GM12865 (cell line): ENCODE results near the gene PRDM16.

ENCODE experiments used
- DNase-seq: peaks from one replicate; pipeline ENCODE4 v3.0.0; 2010; ENCODE audit warnings: low read depth
- H3K4me3 ChIP-seq: 2 replicates; pipeline ENCODE4 v1.5.1; 2011; ENCODE audit warnings: mild to moderate bottlenecking, low read depth, low read length, control low read depth
- TF ChIP-seq, protein P1 (sequence below): IDR thresholded peaks from 2 replicates; pipeline ENCODE4 v1.5.1; 2011; ENCODE audit warnings: low read length, control low read depth, low read depth, inconsistent platforms; ENCODE audit not compliant: insufficient read depth; ENCODE audit errors: missing control alignments

The PRDM16 gene

DNA sequence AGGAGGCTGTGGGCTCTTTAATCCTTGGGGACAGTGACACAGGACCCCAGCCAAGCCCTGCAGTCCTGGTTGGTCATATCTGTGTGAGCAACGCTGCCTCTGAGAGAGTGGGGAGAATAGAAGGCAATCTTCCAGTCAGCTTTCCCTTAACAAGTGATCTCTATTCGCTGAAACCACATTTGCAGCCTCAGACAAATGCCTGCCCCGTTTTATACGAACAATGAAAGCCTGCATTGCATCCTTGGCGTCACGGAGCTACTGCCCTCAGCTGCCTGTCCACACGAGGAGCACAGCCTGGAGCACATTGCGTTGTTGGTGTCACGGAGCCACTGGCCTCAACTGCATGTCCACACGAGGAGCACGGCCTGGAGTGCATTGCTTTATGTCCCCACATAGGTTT lies 235.2 kb downstream of the PRDM16 start:
- no peak overlapping the region for H3K4me3 ChIP-seq
- no peak for DNase-seq
- TF ChIP-seq, protein P1, sequence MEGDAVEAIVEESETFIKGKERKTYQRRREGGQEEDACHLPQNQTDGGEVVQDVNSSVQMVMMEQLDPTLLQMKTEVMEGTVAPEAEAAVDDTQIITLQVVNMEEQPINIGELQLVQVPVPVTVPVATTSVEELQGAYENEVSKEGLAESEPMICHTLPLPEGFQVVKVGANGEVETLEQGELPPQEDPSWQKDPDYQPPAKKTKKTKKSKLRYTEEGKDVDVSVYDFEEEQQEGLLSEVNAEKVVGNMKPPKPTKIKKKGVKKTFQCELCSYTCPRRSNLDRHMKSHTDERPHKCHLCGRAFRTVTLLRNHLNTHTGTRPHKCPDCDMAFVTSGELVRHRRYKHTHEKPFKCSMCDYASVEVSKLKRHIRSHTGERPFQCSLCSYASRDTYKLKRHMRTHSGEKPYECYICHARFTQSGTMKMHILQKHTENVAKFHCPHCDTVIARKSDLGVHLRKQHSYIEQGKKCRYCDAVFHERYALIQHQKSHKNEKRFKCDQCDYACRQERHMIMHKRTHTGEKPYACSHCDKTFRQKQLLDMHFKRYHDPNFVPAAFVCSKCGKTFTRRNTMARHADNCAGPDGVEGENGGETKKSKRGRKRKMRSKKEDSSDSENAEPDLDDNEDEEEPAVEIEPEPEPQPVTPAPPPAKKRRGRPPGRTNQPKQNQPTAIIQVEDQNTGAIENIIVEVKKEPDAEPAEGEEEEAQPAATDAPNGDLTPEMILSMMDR: no peak

DNA sequence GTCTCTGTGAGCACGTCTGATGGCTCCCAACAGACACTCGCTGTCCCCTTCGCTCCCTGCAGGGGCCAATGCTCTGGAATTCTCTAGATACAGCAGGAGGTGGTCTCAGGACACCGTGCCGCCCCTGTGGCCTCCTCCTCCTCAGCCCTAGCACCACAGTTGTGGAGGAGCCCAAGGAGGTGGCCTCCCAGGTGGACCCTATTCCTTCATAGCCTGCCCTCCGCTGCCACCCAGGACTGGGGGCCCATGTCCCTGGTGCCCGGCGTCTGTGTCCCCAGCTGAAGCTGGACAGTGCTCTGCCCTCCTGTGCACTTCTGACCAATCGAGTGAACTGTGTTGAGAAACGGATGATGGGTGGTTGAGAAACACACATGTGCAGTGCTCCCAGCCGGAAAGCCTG lies 235.7 kb downstream of the PRDM16 start:
- TF ChIP-seq, protein P1: no peak
- no peak for DNase-seq
- H3K4me3 ChIP-seq: no peak overlapping the region

DNA sequence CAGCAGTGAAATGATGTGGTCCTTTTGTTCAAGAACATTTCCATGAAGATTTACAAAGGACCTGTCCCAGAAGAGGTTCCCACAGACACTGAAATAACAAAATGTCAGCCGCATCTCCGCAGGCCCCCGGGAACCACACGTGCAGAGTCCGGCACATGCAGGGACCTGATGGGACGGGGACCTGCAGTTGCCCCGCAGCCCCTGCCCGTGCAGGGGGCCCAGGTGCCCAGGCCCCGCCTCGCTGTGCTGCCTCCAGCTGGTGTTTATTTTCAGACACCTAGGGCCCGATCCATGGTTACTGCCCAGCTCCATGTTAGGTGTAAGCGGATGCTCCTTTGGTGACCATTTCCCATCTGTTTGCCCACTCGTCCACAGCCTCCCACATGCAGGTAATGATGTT lies 236.2 kb downstream of the PRDM16 start:
- TF ChIP-seq, protein P1: no peak
- no peak for DNase-seq
- no peak overlapping the region for H3K4me3 ChIP-seq

DNA sequence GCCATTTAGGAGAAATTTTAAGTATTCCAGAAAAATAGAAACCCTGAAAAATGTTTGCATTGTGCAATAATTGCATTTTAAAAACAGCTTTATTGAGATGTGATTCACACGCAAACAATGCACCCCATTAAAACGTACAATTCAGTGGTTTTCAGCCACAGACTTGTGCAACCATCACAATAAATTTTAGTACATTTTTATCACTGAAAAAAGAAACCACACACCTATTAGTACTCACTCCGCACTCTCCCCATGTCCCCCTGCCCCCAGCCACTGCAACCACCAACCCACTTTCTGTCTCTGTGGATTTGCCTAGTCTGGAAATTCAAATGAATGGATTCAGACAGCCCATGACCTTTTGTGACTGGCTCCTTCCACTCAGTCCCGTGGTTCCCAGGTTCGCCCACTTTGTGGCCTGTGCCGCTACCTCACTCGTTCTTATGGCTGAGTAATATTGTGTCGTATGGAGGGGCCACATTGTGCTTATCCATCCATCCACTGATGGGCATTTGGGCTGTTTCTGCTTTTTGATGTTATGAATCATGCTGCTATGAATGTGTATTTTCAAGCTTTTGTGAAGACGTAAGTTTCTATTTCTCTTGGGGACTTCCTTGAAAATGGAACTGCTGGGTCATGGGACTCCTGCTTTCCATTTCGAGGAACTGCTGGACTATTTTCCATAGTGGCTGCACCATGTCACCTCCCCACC lies 237.7 kb downstream of the PRDM16 start:
- TF ChIP-seq, protein P1: no peak
- peak; percentile 4 for DNase-seq
- no peak overlapping the region for H3K4me3 ChIP-seq

DNA sequence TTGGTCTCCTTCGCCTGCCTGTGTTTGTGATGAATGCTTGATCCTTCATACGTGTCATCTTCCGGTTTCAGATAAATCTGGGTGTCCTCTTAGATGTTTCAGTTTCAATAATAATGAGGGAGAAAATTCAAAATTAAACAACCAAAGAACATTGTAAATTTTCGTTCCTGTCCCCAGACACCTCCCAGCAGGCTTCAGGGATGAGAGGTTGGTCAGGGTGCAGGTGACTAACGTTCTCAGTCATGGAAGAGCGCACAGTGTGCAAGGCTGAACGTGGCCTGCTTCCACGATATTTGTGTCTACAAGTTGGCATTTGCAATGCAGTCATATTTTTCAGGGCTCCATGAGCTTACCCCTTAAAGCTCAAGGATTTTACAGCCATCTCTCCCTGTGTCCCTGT lies 238.4 kb downstream of the PRDM16 start:
- no peak for DNase-seq
- H3K4me3 ChIP-seq: no peak overlapping the region
- TF ChIP-seq, protein P1: no peak

DNA sequence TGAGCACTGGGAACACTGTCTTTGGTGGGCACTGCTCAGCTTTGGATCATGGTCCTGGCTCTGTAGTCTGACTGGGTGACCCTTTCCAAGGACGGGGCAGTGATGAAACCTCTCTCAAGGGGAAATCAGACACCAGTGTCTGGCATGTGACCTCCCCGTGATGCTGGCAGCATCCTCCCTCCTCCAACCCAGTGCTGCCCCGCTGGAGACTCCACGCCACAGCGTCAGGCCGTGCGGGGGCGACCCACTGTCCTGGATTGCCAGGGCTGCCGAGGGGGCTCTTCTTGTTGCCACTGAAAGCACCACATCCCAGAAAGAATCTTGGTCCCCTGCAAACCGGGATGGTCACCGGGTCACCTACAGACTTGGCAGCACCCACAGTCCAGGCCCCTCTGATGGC lies 239.1 kb downstream of the PRDM16 start:
- H3K4me3 ChIP-seq: no peak overlapping the region
- TF ChIP-seq, protein P1: no peak
- DNase-seq: no peak

DNA sequence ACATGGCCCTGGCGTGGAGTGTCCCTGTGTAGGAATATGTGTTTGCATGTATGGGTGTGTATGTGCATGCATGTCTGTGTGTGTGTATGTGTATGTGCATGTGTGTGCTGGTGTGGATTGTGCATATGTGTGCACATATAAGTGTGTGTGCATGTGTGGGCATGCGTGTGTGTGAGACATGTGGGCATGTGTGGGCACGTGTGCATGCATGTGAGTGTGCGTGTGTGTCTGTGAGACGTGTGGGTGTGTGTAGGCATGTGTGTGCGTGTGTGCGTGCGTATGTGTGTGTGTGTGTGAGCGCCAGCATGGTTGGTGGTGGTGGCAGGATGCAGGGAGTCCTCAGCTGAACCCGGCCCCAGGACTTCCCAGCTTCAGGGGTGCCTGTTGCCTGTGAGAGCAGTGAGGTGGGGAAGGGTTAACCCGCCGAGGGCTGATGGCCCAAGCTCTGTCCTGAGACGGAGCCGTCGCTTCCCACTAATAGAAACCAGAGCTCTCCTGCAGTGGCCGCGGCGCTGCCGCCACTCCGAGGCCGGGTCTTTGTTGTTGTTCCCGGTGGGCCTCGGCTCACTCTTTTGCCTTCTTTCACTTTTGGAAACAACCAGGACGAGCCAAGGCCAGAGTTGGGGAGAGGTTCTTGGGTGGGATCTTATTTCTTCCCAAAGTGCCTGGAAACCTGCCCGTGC lies 241.9 kb downstream of the PRDM16 start:
- DNase-seq: no peak
- H3K4me3 ChIP-seq: no peak overlapping the region
- TF ChIP-seq, protein P1: no peak
